MM.1S (cell line): Measurements from ENCODE around the gene CNKSR3.

Experiments
- CTCF ChIP-seq: fragments of 300-600 bp; sonication (generic); IDR thresholded peaks from 2 replicates; pipeline ENCODE4 v1.5.1; 2016; ENCODE audit warnings: antibody characterized with exemption, low read length, mixed read lengths
- EZH2 ChIP-seq: fragments of 300-600 bp; sonication (generic); optimal IDR thresholded peaks from 2 replicates; pipeline ENCODE3; 2017; ENCODE audit warnings: low read depth, mild to moderate bottlenecking, antibody characterized with exemption, low read length, mixed read lengths

GRCh38 chr6:154448448-154449096, 61.9 kb downstream of the CNKSR3 start:
- no peak for TF ChIP-seq CTCF
- no peak for TF ChIP-seq EZH2
